ENCODE data around the gene LAMA3. TPM values are rescaled to one million over a fixed set of nuclear protein-coding genes. Genes with fewer than 3 reads are reported as not detected.

LAMA3 gene
- polyA plus RNA-seq, 3 donors, result 2.0 to 3.2 (median 2.2) TPM

DNA sequence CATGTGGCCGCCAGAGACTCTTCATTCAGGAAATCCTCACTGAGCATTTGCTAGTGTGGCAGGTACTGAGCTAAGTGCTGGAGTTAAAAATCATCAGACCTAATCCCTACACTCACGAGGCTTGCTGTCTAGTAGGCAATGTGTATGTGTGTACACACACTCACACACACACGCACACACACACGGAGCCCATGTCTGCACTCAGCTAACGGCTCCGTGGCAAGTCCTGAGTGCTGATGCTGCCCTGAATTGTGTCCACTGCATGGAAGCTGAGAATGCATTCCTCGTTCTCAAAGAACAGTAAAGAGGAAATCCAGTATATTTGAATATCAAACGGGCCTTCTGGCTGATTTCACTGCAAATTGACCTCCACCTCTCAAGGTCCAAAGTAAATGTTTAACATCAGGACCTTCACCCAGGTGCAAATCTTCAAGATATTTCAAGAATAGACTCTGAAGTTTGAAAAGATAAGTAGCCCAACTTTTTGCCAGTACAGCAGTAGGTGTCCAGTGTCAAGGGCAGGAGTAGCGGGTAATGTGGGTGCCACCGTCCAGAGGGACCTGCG lies 189.2 kb downstream of the LAMA3 start:
- no peak for DNase-seq

DNA sequence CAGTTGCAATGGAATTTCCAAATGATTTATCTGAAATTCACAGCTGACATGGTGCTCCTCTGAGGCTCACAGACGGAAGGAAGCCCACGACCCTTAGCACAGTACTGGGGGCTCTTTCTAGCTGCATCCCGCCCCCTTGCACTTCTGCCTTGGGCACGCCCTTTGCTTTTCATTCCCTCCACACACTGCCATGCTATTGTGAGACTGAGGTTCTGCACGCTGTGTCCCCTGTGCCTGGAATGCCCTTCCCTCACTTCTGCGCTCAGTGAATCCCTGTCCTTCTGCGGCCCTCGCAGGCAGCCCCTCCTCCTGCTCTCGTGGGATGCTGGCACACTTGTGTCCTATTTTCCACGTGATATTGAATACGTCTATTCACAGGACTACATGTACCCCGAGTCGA lies 189.9 kb downstream of the LAMA3 start:
- no peak for DNase-seq

GRCh38 chr18:23879544-23879943 lies 190.3 kb downstream of the LAMA3 start:
- no peak for DNase-seq

GRCh38 chr18:23879966-23880565 lies 190.8 kb downstream of the LAMA3 start:
- no peak for DNase-seq

- no peak for DNase-seq
Observed at GRCh38 chr18:23880931-23881617, 191.8 kb downstream of the LAMA3 start.

DNA sequence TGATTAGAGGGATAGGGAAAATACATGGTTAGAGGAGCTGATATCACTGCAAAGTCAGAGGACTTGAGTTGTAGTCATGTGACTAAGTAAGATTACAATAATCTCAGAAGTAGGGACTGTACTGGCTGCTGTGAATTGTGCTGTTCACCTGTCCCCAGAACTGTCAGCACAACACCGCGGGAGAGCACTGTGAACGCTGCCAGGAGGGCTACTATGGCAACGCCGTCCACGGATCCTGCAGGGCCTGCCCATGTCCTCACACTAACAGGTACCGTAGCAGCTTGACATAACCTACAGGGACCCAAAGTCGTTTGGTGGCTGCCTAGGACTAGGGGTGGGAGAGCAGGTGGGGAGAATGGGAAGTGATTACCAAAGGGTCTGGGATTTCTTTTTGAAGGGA lies 192.5 kb downstream of the LAMA3 start:
- DNase-seq, result no peak

DNA sequence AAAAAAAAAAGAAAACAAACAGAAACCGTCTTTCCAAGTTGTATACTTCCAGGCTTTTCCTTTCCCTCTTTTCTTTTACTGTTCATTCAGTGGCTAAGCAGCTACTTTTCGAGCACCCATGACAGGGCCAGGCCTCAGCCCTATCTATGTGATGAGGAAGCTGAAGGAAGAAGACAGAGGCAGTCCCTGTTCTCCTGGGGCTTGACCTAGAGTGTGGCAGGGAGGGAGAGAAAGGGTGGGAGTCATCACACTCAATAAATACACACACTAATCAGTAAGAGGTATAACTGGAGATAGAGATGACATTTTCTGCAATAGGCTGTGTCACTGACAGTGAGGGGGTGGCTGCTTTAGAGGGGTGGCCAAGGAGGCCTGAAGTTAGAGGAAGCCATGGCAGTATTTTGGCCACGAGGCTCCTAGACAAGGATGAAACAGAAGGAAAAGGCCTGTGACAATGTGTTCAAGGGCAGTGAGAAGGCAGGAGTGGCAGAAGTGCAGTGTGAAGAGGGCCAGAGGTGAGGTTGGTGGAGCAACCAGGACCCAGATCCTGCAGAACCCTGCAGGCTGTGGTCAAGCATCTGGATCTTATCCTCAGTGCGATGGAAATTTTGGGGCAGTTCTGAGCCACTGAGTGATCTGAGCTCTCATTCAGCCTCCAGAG lies 193.5 kb downstream of the LAMA3 start:
- no peak for DNase-seq

DNA sequence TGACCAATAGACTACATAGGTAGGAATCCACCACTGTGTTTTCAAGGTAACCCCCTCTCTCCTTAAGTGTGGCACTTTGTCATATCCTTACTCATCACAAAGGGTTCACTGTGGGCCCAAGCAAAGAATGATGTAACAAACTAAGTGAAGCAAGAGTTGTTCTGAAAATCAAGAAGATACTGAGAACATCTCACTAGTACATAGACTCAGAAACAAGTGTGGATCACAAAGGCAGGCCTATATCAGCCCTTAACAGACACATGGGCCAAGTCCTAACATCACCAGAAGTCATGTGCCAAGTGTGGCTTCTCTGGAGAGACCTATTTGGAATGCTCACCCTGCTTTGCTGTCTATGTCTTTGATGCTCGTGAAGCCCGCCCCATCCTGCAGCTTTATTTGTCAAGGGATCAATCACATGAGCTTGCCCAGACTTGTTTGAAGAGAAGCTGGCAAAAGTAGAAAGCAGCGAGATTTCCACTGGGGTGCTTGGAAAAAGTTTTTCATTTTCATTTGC lies 194.1 kb downstream of the LAMA3 start:
- no peak for DNase-seq

DNA sequence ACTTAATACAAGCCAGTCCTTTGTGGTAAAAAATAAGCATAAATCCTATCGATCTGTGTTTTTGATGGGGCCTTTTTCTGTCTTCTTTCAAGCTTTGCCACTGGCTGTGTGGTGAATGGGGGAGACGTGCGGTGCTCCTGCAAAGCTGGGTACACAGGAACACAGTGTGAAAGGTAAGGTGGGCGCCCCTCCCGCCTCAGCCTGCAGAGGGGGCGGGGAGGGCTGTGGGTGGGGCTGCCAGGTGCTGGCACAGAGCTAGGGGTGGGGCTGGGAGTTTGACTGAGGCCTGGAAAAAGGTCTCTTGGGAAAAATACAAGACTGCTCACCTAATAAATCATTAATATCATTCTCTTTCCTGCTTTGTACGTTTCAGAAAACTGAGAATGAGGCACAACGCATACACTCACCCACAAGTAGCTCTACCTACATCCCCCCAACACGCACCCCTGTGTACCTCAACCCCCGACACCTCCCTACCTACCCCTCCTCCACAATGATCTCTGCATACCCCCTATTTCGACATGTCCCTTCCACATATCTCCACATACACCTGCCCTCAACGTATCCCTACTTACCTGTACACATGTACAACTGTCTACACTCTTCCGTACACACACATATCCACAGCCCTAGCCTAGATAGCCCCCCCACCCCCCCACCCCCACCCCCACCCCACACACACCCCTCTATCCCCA lies 195.6 kb downstream of the LAMA3 start:
- DNase-seq, result no peak

- DNase-seq, result no peak
Observed at GRCh38 chr18:23885750-23886149, 196.5 kb downstream of the LAMA3 start.

DNA sequence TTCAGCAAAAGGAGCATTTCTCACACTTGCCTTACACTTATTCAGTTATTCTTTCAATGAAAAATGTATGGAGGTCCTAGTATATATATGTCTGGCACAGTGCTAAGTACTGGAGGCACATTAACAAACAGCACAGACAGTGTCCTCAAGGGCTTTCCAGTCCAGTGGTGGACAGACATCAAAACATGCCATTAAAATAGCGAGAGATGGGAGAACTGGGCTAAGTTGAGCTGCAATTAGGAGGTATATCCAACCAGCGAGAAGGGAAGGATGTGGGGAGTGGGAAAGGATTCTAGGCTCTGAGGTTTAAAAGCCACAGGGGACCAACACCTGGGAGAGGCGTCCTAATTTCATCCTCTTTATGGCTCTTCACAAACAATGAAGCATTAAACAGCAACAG lies 197.8 kb downstream of the LAMA3 start:
- DNase-seq, result no peak

GRCh38 chr18:23887493-23887892 lies 198.2 kb downstream of the LAMA3 start:
- no peak for DNase-seq

DNA sequence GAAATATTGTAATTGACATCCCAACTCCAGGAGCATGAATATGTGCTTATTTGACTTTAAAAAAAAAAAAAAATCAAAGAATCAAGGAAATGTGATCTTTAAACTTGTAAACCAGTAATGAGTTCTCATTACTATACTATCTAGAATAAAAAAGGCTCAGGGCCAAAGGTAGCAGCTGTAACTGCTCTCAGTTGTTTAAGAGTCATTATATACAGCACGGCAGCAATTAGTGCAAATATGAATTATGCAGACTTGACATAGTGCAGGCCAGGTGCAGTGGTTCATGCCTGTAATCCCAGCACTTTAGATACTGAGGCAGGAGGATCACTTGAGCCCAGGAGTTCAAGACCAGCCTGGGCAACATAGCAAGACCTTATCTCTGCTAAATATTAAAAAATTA lies 199.6 kb downstream of the LAMA3 start:
- DNase-seq, result no peak

GRCh38 chr18:23889907-23890306 lies 200.7 kb downstream of the LAMA3 start:
- no peak for DNase-seq

- DNase-seq, result no peak
Observed at GRCh38 chr18:23890589-23890988, 201.3 kb downstream of the LAMA3 start.

DNA sequence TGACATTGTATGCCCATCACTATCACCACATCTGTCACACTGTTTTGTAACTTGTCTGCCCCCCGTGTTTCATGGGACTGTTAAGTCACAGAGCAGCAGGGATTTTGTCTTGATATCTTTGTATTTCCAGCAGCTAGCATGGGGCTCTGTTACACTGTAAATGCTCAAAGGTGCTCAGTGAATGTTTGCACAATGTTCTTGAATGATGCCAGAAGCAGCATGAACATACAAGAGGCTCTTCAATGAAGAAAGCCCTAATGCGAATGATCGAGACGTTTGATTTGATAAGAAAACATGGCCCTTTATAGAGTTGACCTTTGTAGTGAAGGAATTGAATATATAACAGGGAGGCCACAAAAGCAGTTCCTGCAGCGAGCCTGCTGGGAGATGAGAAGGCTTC lies 204.4 kb downstream of the LAMA3 start:
- no peak for DNase-seq

GRCh38 chr18:23894661-23895175 lies 205.5 kb downstream of the LAMA3 start:
- DNase-seq, result no peak

GRCh38 chr18:23897291-23897690 lies 208.0 kb downstream of the LAMA3 start:
- no peak for DNase-seq

GRCh38 chr18:23897733-23898132 lies 208.5 kb downstream of the LAMA3 start:
- no peak for DNase-seq

- no peak for DNase-seq
Observed at GRCh38 chr18:23900994-23901393, 211.7 kb downstream of the LAMA3 start.

GRCh38 chr18:23902396-23902795 lies 213.1 kb downstream of the LAMA3 start:
- no peak for DNase-seq

DNA sequence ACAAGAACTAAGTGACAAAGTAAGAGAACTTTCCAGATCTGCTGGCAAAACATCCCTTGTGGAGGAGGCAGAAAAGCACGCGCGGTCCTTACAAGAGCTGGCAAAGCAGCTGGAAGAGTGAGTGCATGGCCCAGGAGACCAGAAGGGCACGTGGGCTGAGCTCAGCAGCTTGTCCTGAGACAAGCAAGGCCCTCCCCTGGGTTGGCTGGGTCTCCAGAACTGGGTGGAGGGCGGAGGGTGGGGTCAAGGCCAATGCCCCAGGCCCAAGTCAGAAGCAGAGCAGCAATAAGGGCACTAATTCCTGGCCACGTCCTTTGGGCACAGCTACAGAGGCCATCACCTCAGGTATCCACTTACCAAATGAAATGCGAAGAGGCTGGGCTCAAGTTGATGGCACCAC lies 214.7 kb downstream of the LAMA3 start:
- no peak for DNase-seq

Measured in renal pelvis (tissue), 4 donors.